ENCODE measurements around the gene CTNND2. TPM values are rescaled to one million over a fixed set of nuclear protein-coding genes. Genes with fewer than 3 reads are reported as not detected.

Gene CTNND2
- total and polyA plus RNA-seq, 10 of the 15 experiments (the other 5 are each of a cell fraction or from before 2014, with no cell fraction given): 0.02 to 0.16 (median 0.04) TPM; not detected in 7

- TF ChIP-seq ZBTB40 (IDR thresholded peaks at IDR 0.05; ENCODE audit: borderline replicate concordance) (no peak), IKZF2 (IDR thresholded peaks at IDR 0.05) (no peak), ASH2L (IDR thresholded peaks at IDR 0.05; ENCODE audit: borderline replicate concordance, low read depth) (no peak), ZBTB4 (CRISPR knock-in tag; IDR thresholded peaks at IDR 0.05) (no peak), KAT2A (conservative IDR thresholded peaks at IDR 0.05; ENCODE audit: control insufficient read depth, low read depth, low read length) (no peak), MEF2B (IDR thresholded peaks at IDR 0.05; ENCODE audit: partially characterized antibody, poor library complexity, severe bottlenecking) (no peak), ZNF687 (IDR thresholded peaks at IDR 0.05) (no peak), ZBED1 (IDR thresholded peaks at IDR 0.05; ENCODE audit: borderline replicate concordance) (no peak)
Measured at GRCh38 chr5:11166923-11167322, 737.3 kb downstream of the CTNND2 start (continued).

Measured in GM12878 (cell line).